Ovary (tissue), 3 donors: ENCODE results near the gene PI4KB.

Experiments used
- CTCF ChIP-seq, 3 donors: fragments of 450-650 bp in 2 of 3; fragments of 200-600 bp in 1 of 3; IDR thresholded peaks; one replicate each; pipeline versions ENCODE4 v1.5.1 to v1.8.0; 2016 to 2022; ENCODE audit warnings: antibody characterized with exemption in 3 of 3, mild to moderate bottlenecking in 1 of 3
- EP300 ChIP-seq: sonication (generic); formaldehyde crosslinking; IDR thresholded peaks from one replicate; pipeline ENCODE4 v1.6.1; 2017; ENCODE audit warnings: antibody characterized with exemption
- POLR2A ChIP-seq: fragments of 450-650 bp; IDR thresholded peaks from one replicate; pipeline ENCODE4 v1.6.1; 2017; ENCODE audit warnings: antibody characterized with exemption, mild to moderate bottlenecking, moderate library complexity
- donor health status: DM: no; HTN: no; CAD: no.

- no peak for TF ChIP-seq CTCF (IDR thresholded peaks at IDR 0.05)
- no peak for TF ChIP-seq POLR2A
- TF ChIP-seq EP300 = no peak
Measured at GRCh38 chr1:151361883-151362282, 34.7 kb upstream of the PI4KB start.
